Measurements from ENCODE around the gene VAV1.
"Not testable (repeated sequence)": the region's sequence is repeated elsewhere in the genome, so short reads cannot be mapped to it uniquely, and the experiment has no call there.

The VAV1 gene

DNA sequence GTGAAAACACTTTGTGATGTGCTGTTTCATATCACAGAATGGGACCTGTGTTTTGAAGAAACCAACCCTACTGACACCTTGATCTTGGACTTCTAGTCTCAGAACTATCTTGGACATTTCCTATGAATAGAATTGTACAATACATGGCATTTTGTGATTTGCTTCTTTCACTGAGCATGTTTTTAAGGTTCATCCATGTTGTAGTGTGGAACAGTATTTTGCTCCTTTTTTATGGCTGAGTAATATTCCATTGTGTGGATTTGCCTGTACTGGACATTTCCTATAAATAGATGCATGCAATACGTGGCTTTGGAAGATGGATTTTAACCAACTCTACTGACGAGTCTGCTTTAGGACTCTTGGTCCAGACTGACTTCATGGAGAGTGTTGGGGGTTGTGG, 46.8 kb downstream of the VAV1 start:
- DNase-seq: no peak

DNA sequence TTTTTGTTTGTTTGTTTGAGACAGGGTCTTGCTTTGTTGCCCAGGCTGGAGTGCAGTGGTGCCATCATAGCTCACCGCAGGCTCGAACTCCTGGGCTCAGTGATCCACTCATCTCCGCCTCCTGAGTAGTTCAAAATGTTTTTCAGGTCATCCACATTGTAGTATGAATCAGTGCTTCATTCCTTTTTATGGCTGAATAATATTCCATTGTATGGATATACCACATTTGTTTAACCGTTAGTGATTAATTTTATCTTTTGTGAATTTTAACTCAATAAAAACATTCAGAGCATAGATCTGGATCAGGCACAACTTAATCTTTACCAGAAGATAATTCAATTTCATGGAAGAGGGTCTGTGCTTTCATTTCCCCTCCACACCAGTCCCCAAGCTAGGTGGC, 47.7 kb downstream of the VAV1 start:
- DNase-seq: no peak

DNA sequence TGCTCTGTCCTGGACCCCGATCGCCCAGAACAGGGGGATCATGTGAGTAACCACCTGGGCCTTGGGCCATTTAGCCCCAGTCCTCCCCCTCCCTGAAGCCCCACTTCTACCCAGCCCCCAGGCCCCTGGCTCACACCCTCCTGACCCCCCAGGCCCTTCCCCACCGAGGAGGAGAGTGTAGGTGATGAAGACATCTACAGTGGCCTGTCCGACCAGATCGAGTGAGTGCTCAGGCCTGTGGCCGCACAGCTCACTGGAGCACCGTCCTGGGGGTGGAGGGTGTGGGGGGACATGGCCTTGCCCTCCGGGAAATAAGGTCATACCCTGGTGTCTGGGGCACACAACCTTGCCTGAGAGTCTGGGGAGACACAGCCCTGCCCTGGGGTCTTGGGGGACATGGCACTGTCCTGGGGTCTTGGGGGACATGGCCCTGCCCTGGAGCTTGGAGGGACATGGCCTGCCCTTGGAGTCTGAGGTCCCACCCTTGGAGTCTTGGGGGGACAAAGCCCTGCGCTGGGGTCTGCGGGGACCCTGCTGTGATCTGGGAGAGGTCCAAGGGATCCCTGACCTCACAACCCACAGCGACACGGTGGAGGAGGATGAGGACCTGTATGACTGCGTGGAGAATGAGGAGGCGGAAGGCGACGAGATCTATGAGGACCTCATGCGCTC, 49.3 kb downstream of the VAV1 start:
- DNase-seq: no peak

- no peak for DNase-seq
These were observed 49.8 kb downstream of the VAV1 start for GRCh38 chr19:6822311-6822670.

GRCh38 chr19:6825076-6825774, 52.7 kb downstream of the VAV1 start:
- no peak for DNase-seq

DNA sequence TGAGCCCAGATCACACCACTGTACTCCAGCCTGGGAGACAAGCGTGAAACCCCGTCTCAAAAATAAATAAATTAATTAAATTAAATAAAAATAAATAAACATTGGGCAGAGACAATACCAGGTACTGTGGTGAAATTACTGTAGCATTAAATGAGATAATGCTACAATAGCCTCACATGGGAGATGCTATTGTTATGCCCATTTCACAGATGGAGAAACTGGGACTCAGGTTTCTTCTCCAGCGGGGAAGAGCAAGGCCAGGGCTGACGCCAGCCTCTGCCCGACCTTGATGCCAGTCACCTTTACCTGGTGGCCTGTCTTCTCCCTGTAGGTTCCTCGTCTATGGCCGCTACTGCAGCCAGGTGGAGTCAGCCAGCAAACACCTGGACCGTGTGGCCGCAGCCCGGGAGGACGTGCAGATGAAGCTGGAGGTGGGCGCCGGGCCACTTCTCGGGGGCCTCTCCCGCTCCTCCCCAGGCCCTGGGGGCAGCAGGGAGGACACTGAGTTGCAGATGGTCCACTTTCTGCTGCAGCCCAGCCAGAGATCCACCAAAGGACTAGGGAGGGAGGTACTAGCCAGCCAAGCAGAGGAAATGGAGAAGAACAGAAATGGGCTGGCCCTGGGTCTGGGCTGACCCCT, 53.9 kb downstream of the VAV1 start:
- no peak for DNase-seq

GRCh38 chr19:6828306-6828697, 55.8 kb downstream of the VAV1 start:
- no peak for DNase-seq

DNA sequence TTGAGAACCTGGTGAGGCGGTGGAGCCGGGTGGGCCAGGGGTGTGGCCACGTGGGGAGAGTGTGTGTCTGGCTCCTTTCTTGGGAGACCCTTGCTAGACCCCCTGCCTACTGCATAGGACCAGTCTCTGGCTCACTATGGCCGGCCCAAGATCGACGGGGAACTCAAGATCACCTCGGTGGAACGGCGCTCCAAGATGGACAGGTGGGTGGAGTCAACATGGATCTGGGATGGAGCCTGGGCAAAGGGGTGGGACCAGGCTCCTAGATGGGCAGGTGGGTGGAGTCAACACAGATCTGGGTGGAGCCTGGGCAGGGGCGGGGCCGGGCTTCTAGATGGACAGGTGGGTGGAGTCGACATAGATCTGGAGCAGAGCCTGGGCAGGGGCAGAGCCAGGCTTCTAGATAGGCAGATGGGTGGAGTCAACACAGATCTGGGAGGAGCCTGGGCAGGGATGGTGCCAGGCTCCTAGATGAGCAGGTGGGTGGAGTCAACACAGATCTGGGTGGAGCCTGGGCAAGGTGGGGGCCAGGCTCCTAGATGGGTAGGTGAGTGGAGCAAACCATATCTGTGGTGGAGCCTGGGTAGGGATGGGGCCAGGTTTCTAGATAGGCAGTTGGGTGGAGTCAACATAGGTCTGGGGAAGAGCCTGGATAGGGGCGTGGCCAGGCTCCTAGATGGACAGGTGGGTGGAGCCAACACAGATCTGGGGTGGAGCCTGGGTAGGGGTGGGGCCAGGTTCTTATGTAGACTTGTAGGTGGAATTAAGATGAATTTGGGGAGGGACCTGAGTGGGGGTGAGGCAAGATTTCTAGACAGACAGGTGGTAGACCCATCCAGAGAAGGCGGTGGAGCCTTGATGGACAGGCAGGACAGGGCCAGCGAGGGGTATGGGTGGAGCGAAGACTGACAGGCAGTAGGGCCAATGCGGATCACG, 56.5 kb downstream of the VAV1 start:
- DNase-seq: no peak

DNA sequence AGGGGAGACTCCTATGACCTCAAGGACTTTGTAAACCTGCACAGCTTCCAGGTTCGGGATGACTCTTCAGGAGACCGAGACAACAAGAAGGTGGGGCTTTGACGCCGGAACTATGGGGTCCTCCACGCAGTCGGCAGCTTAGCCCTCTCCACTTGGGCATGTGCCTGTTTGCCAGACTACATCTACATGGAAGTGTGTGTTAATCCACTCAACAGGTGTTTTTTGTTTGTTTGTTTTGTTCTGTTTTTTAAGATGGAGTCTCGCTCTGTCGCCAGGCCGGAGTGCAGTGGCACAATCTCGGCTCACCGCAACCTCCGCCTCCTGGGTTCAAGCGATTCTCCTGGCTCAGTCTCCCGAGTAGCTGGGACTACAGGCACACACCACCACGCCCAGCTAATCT, 57.3 kb downstream of the VAV1 start:
- DNase-seq: not testable (repeated sequence)

GRCh38 chr19:6831084-6831483, 58.6 kb downstream of the VAV1 start:
- not testable (repeated sequence) for DNase-seq

DNA sequence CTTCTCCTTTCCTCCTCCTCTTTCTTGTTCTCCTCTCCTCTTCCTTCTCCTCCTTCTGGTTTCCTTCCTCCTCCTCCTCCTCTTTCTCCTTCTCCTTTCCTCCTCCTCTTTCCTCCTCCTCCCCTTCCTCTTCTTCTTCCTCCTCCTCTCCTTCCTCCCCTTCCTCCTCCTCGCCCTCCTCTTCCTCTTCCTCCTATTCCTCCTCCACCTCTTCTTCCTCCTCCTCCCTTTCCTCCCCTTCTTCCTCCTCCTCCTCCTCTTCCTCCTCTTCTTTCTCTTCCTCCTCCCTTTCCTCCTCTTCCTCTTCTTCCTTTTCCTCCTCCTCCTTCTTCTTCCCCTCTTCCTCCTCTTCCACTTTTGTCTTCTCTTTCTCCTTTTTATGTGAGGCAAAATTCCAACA, 59.9 kb downstream of the VAV1 start:
- DNase-seq: no peak

DNA sequence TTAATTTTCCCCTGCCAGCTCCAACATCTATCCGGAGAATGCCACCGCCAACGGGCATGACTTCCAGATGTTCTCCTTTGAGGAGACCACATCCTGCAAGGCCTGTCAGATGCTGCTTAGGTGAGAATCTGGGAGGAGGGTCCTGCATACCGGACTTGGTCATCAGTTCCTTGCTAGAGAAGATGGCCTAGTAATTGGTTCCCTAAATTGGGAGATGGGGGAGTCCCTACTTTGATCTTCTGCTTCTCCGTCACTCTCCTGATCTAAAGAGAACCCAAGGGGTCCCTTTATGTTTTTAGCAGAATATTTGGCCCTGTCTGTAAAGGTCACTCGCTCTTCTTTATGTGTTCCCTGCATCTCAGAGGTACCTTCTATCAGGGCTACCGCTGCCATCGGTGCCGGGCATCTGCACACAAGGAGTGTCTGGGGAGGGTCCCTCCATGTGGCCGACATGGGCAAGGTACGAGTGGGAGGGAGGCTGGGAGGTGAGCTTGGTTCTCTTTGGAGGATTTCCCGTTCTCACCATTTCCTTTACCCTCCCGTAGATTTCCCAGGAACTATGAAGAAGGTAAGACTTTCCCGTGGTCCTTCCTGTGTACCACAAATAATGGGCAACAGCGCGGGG, 60.8 kb downstream of the VAV1 start:
- no peak for DNase-seq

GRCh38 chr19:6834433-6834832, 61.9 kb downstream of the VAV1 start:
- no peak for DNase-seq

DNA sequence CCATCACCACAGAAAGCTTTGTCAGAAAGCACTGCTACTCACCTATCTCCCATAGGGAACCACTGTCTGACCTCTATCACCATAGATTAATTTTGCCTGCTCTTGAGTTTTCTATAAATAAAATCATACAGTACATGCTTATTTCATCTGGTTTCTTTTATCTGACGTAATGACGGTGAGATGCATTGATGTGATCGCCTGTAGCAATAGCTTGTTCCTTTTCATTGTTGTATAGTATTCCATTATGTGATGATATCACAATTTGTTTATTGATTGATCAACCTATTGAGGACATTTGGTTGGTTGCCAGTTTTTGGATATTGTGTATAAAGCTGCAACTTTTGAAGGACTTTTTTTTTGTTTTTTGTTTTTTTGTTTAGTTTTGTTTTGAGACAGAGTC, 63.0 kb downstream of the VAV1 start:
- no peak for DNase-seq

GRCh38 chr19:6837525-6837924, 65.0 kb downstream of the VAV1 start:
- DNase-seq: no peak

GRCh38 chr19:6838062-6838655, 65.7 kb downstream of the VAV1 start:
- DNase-seq: no peak

DNA sequence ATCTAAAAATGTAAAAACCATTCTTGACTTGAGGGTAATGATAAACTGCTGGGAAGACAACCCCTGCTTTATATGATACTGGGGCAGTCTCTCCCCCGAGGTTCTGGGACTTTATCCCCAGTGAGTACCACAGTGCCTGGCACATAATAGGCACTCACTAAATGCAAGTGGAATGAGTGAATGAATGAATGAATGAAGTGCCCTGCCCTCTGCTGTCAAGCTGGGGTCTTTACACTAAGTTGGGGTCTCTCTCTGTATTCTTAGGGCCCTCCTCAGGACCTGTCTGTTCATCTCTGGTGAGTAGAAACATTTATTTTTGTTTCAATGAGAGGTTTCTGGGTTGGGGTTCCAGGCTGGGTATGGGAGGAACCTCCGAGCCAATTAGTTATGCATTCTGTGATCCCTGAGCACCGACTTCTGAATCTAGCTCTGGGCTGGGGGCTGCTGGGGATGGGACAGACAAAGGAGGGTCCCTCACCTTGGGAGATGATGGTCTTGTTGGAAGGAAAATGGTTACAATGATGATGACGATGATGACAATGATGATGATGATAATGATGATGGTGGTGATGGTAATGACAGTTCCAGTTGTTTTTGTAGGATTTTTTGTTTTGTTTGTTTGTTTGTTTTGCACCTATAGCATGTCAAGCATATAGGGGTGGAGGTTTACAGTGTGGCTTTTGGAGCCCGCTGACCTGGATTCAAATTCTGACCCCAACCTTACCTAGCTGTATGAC, 70.5 kb downstream of the VAV1 start:
- no peak for DNase-seq

DNA sequence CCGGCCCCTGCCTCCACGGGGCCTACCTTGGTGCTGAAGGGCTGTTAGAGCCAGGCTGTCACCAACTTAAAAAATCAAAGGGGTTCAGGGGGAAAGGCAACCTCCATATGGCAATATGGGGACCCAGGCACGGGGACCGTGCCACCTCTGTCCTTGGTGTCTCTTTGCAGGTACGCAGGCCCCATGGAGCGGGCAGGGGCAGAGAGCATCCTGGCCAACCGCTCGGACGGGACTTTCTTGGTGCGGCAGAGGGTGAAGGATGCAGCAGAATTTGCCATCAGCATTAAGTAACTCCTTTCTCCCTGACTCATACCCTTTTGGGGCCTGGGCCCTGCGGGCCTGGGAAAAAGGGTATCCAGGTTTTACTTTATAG, 75.3 kb downstream of the VAV1 start:
- DNase-seq: no peak

- no peak for DNase-seq
These were observed 76.5 kb downstream of the VAV1 start for GRCh38 chr19:6848986-6849385.

GRCh38 chr19:6849876-6850275, 77.4 kb downstream of the VAV1 start:
- no peak for DNase-seq

DNA sequence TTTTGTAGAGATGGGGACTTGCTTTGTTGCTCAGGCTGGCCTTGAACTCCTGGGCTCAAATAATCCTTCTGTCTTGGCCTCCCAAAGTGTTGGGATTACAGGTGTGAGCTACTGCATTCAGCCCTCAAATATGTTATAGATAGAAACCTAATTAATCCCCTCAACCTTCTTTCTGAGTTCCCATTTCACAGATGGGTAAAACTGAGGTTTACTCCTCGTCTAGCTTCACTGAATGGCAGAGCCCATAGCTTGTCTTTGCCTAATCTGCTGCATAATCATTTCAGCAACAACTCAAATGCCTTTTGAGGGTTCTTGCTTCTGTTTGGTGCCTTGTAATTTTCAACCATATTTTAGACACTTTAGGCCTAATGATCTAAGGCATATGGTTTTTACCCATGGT, 78.9 kb downstream of the VAV1 start:
- no peak for DNase-seq

GRCh38 chr19:6852001-6852400, 79.5 kb downstream of the VAV1 start:
- DNase-seq: no peak
